B cell (primary cell): ENCODE measurements around the gene CAMTA1. TPM values are rescaled to one million over a fixed set of nuclear protein-coding genes. Genes with fewer than 3 reads are reported as not detected.

ENCODE experiments used
- ATAC-seq: fragments of 200-7000 bp; cut with Tn5 transposase; one replicate; pipeline ENCODE4 v1.10.0; 2021; ENCODE audit warnings: low read depth, mild to moderate bottlenecking, moderate number of reproducible peaks, moderate library complexity
- CTCF ChIA-PET: fragments of 350-600 bp; sonication (Branson Sonifier 250); formaldehyde crosslinking; loops from one replicate; lab custom pipeline; 2021; ENCODE audit warnings: antibody characterized with exemption, inconsistent platforms; lab: Charles Lee
- POLR2A ChIA-PET: fragments of 350-600 bp; sonication (Branson Sonifier 250); formaldehyde crosslinking; loops from one replicate; lab custom pipeline; 2021; ENCODE audit warnings: antibody characterized with exemption; lab: Charles Lee
- DNase-seq: peaks from one replicate; pipeline ENCODE4 v3.0.0; 2013
- H2AFZ ChIP-seq: 2 replicates; pipeline ENCODE4 v1.6.1; 2012; ENCODE audit warnings: mild to moderate bottlenecking, low read depth, low read length; ENCODE audit not compliant: insufficient read depth, poor library complexity, severe bottlenecking
- H3K27ac ChIP-seq, 2 donors: 1 replicate in 1 of 2; 2 replicates in 1 of 2; pipeline ENCODE4 v1.5.1; 2012 to 2013; ENCODE audit warnings: low read length in 2 of 2, mild to moderate bottlenecking in 2 of 2, moderate library complexity in 1 of 2
- H3K27me3 ChIP-seq, 4 experiments: fragments of 200-600 bp in 1 of 4; sonication (generic) in 1 of 4; replicated peaks in 1 of 4; 1 replicate in 2 of 4; 2 replicates in 2 of 4; pipeline versions ENCODE4 v1.6.1 to v1.7.0; 2013 to 2016; ENCODE audit warnings: low read length in 3 of 4, mild to moderate bottlenecking in 2 of 4, mixed read lengths in 1 of 4, moderate library complexity in 1 of 4; ENCODE audit not compliant: insufficient read depth in 4 of 4, control insufficient read depth in 3 of 4; ENCODE audit errors: control extremely low read depth in 1 of 4
- H3K36me3 ChIP-seq, 2 experiments: replicated peaks in 1 of 2; 1 replicate in 1 of 2; 2 replicates in 1 of 2; pipeline versions ENCODE4 v1.6.1 to v1.7.1; 2013; ENCODE audit warnings: low read length in 1 of 2; ENCODE audit not compliant: insufficient read depth in 2 of 2, control insufficient read depth in 1 of 2; ENCODE audit errors: control extremely low read depth in 1 of 2, extremely low read depth in 1 of 2
- H3K4me1 ChIP-seq, 2 donors: fragments of 200-600 bp in 1 of 2; sonication (generic) in 1 of 2; 1 replicate in 1 of 2; 2 replicates in 1 of 2; pipeline versions ENCODE4 v1.5.1 to v1.6.1; 2013 to 2017; ENCODE audit warnings: low read length in 2 of 2; ENCODE audit not compliant: control insufficient read depth in 2 of 2, insufficient read depth in 2 of 2
- H3K4me2 ChIP-seq: replicated peaks from 2 replicates; pipeline ENCODE3; 2012; ENCODE audit warnings: mild to moderate bottlenecking, low read depth, low read length; ENCODE audit not compliant: poor library complexity, severe bottlenecking
- H3K4me3 ChIP-seq, 5 experiments: fragments of 200-600 bp in 1 of 5; sonication (generic) in 1 of 5; 1 replicate in 3 of 5; 2 replicates in 2 of 5; pipeline versions ENCODE4 v1.5.1 to v1.7.0; 2011 to 2016; ENCODE audit warnings: low read length in 4 of 5, mild to moderate bottlenecking in 4 of 5, low read depth in 2 of 5, control low read depth in 1 of 5, moderate library complexity in 1 of 5; ENCODE audit not compliant: insufficient read depth in 1 of 5; ENCODE audit errors: control extremely low read depth in 1 of 5, extremely low read depth in 1 of 5
- H3K79me2 ChIP-seq: fragments of 200-600 bp; sonication (generic); one replicate; pipeline ENCODE4 v1.6.0; 2016; ENCODE audit warnings: low read length; ENCODE audit not compliant: control insufficient read depth, insufficient read depth
- H3K9ac ChIP-seq: fragments of 200-600 bp; sonication (generic); 2 replicates; pipeline ENCODE4 v1.6.1; 2017; ENCODE audit warnings: mild to moderate bottlenecking, low read length, moderate library complexity
- H3K9me3 ChIP-seq, 3 donors: one replicate each; pipeline versions ENCODE4 v1.6.1 to v1.7.1; 2013; ENCODE audit warnings: low read length in 2 of 3; ENCODE audit not compliant: control insufficient read depth in 2 of 3, insufficient read depth in 1 of 3; ENCODE audit errors: control extremely low read depth in 1 of 3
- H4K20me1 ChIP-seq: 2 replicates; pipeline ENCODE4 v1.6.0; 2012; ENCODE audit warnings: mild to moderate bottlenecking, low read length; ENCODE audit not compliant: insufficient read depth, control insufficient read depth, poor library complexity, severe bottlenecking
- H3K27ac Mint-ChIP-seq: one replicate; pipeline ENCODE4 v1.8.0; 2021; ENCODE audit warnings: mixed read lengths
- H3K27me3 Mint-ChIP-seq: one replicate; pipeline ENCODE4 v1.8.0; 2021; ENCODE audit warnings: mixed read lengths
- H3K4me1 Mint-ChIP-seq: one replicate; pipeline ENCODE4 v1.8.0; 2021; ENCODE audit warnings: mixed read lengths
- H3K4me3 Mint-ChIP-seq: one replicate; pipeline ENCODE4 v1.8.0; 2021; ENCODE audit warnings: mixed read lengths
- H3K9me3 Mint-ChIP-seq: one replicate; pipeline ENCODE4 v1.8.0; 2022; ENCODE audit warnings: mixed read lengths; ENCODE audit not compliant: insufficient read depth
- CTCF ChIP-seq: fragments of 200-600 bp; IDR thresholded peaks from one replicate; pipeline ENCODE4 v1.8.0; 2022; ENCODE audit warnings: antibody characterized with exemption, mild to moderate bottlenecking
- EZH2 ChIP-seq: IDR thresholded peaks from 2 replicates; pipeline ENCODE4 v1.6.1; 2012; ENCODE audit warnings: borderline replicate concordance, low read depth, mild to moderate bottlenecking, moderate library complexity, low read length; ENCODE audit not compliant: insufficient read depth, poor library complexity, severe bottlenecking
- WGBS: methylation state at CpG from one replicate; pipeline ENCODE4 v1.1.5; 2013; ENCODE audit warnings: missing lambda C conversion rate; ENCODE audit not compliant: insufficient coverage; 5-methylcytosine and 5-hydroxymethylcytosine counted together
- intact Hi-C: fragments of 100-400 bp; cut with micrococcal nuclease; formaldehyde crosslinking; loops from one replicate; pipeline ENCODE4 v1.10.0; 2022
- polyA plus RNA-seq: library from polyadenylated mRNA; depleted of rRNA; stranded (reverse); fragments of >200 nt; gene quantifications from 2 replicates; pipeline ENCODE4 v1.2.3, GENCODE V29; 2012
- total RNA-seq, 2 donors: library from RNA; stranded (reverse); fragments of 120-200 nt in 1 of 2; gene quantifications; 1 replicate in 1 of 2; 2 replicates in 1 of 2; pipeline versions ENCODE4 v1.2.3 to v1.2.4, GENCODE V29; 2013 to 2022

The CAMTA1 gene
- total and polyA plus RNA-seq, 2 donors (not counting 1 experiment from before 2014, with no cell fraction given), result 42.2 to 45.7 TPM

GRCh38 chr1:7558921-7559869 is 773.9 kb downstream of the CAMTA1 start:
- ATAC-seq, result no peak
- Histone ChIP-seq H3K27me3 (no peaks in the 10 kb centered on the region), H3K79me2 (no peaks in the 10 kb centered on the region), H3K9me3 (peaks cover 0 to 2% (median 0%) of the 10 kb centered on the region in 3 donors), H4K20me1 (no peaks in the 10 kb centered on the region), H3K27ac (no peak overlapping the region), H3K4me1 (no peaks in the 10 kb centered on the region), H3K36me3 (no peaks in the 10 kb centered on the region), H2AFZ (no peak overlapping the region), H3K4me3 (no peak overlapping the region), H3K4me2 (no peak overlapping the region), H3K9ac (no peak overlapping the region)
- H3K27ac Mint-ChIP-seq, result no peak overlapping the region
- intact Hi-C loops, result no loop called here
- no peak for TF ChIP-seq EZH2
- TF ChIP-seq CTCF, result no peak
- ChIA-PET CTCF (no interaction called here), POLR2A (no interaction called here)
- no peaks in the 10 kb centered on the region for H3K27me3 Mint-ChIP-seq
- H3K4me3 Mint-ChIP-seq, result no peak overlapping the region
- WGBS, result 89% methylated on average over 23 of the region's 24 CpGs
- H3K9me3 Mint-ChIP-seq, result peaks cover 2% of the 10 kb centered on the region
- DNase-seq, result no peak
- no peaks in the 10 kb centered on the region for H3K4me1 Mint-ChIP-seq

- ChIA-PET POLR2A (no interaction called here), CTCF (no interaction called here)
- no peaks in the 10 kb centered on the region for H3K27me3 Mint-ChIP-seq
- H3K9me3 Mint-ChIP-seq, result no peaks in the 10 kb centered on the region
- Histone ChIP-seq H3K9me3 (no peaks in the 10 kb centered on the region), H3K27ac (no peak overlapping the region), H3K9ac (no peak overlapping the region), H3K36me3 (no peaks in the 10 kb centered on the region), H3K79me2 (no peaks in the 10 kb centered on the region), H4K20me1 (no peaks in the 10 kb centered on the region), H3K4me2 (no peak overlapping the region), H3K27me3 (no peaks in the 10 kb centered on the region), H2AFZ (no peak overlapping the region), H3K4me1 (no peaks in the 10 kb centered on the region), H3K4me3 (no peak overlapping the region)
- no peak overlapping the region for H3K4me3 Mint-ChIP-seq
- no peaks in the 10 kb centered on the region for H3K4me1 Mint-ChIP-seq
- TF ChIP-seq CTCF (no peak), EZH2 (no peak)
- no peak for ATAC-seq
- intact Hi-C loops, result no loop called here
- 83% methylated on average over 4 of the region's 4 CpGs for WGBS
- H3K27ac Mint-ChIP-seq, result no peak overlapping the region
- DNase-seq, result no peak
Observed at GRCh38 chr1:7560128-7560527, 774.9 kb downstream of the CAMTA1 start.
